ENCODE measurements around the gene C19orf12.

GRCh38 chr19:29694161-29694560 is 20.9 kb downstream of the C19orf12 start:
- TF ChIP-seq RAD21 (IDR thresholded peaks at IDR 0.05; ENCODE audit: low read depth) (no peak), REST (IDR thresholded peaks at IDR 0.05; ENCODE audit: low read depth) (no peak), EP300 (IDR thresholded peaks at IDR 0.05; ENCODE audit: borderline replicate concordance) (no peak), CREB1 (IDR thresholded peaks at IDR 0.05; ENCODE audit: low read depth) (no peak), USF1 (IDR thresholded peaks at IDR 0.05) (no peak), YY1 (IDR thresholded peaks at IDR 0.05; ENCODE audit: low read depth) (no peak), TAF1 (IDR thresholded peaks at IDR 0.05; ENCODE audit: low read depth) (no peak), MAX (IDR thresholded peaks at IDR 0.05) (no peak), FOXM1 (IDR thresholded peaks at IDR 0.05; ENCODE audit: borderline replicate concordance, low read depth) (no peak), CEBPB (IDR thresholded peaks at IDR 0.05) (no peak), EGR1 (IDR thresholded peaks at IDR 0.05) (no peak), TEAD4 (IDR thresholded peaks at IDR 0.05) (no peak)

Data from Ishikawa (cell line).